GM15510 (cell line): ENCODE data around the gene MTARC1.

ENCODE experiments used
- POLR2A ChIP-seq: IDR thresholded peaks from 3 replicates; pipeline ENCODE4 v1.6.1; 2011; ENCODE audit warnings: borderline replicate concordance; ENCODE audit not compliant: insufficient read length; ENCODE audit errors: extremely low read depth

Gene MTARC1

DNA sequence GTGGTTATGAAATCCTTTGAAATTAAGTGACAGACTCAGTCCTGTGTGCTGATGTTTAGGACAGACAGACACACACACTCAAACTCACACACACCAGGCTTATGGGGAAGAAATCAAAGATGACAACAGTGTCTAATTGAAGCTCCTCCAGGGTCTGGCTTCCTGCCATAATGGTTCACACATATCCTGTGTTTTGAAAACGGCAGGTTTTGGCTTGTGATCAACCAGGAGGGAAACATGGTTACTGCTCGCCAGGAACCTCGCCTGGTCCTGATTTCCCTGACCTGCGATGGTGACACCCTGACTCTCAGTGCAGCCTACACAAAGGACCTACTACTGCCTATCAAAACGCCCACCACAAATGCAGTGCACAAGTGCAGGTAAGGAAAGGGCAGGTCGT, 4.6 kb downstream of the MTARC1 start:
- no peak for TF ChIP-seq POLR2A

DNA sequence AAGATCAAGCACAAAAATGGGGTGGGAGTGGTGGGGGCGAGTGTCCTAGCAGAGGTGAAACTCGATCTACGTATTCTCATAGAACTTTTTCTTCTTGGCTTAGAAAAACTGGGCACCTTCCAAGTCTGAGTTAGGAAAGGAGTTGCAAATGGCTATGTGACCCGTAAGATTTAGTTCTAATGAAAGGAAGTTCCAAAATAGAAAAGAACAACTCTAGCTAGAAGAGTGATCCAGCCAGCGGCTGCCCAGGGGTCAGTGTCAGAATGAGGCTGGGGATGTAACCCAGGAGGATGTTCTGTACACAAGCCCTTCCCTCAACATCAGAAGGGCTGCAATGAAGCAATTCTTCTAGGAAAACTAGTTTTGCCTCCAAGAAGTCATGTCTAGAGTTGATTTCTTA, 5.2 kb downstream of the MTARC1 start:
- TF ChIP-seq POLR2A = no peak

DNA sequence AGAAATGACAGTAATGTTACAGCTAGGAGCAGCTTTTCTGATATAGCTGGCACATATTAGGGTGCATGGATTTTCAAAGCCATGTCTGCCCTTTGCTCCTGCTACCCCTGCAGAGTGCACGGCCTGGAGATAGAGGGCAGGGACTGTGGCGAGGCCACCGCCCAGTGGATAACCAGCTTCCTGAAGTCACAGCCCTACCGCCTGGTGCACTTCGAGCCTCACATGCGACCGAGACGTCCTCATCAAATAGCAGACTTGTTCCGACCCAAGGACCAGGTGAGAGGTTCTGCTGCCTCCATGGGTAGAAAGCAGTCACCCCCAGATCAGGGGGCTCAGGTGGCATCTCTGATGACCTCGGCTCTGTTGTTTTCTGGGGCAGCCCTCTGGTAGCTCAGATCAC, 9.8 kb downstream of the MTARC1 start:
- no peak for TF ChIP-seq POLR2A

DNA sequence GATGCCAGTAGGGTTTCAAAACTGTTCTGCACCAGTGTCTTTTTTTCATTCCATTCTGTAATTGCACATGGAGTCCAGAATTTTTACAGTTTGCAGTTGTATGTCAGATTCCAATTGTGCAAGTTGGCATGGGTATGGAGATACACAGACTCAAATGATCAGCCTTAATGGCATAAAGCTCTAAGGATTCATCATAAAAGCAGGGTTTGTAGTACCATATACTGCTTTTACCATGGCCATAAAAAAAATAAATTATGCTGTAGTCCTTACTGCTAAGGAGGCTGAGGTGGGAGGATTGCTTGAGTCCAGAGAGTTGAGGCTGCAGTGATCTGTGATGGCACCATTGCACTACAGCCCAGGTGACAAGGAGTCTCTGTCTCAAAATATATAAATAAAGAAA, 10.3 kb downstream of the MTARC1 start:
- no peak for TF ChIP-seq POLR2A

DNA sequence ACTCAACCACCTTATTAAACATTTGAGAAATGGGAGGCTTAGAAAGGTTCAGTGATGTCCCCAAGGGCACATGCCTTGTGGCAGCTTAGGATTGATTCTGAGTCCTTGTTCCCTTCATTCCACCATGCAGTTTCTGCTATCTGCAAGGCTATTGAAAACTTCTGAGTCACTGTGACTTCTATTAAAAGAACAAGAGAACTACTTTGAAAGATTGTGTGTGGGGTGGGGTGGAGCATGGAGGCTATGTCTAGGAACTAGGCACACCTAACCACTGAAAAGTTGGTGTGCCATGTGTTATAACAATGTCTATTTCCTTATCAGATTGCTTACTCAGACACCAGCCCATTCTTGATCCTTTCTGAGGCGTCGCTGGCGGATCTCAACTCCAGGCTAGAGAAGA, 10.8 kb downstream of the MTARC1 start:
- TF ChIP-seq POLR2A = no peak

DNA sequence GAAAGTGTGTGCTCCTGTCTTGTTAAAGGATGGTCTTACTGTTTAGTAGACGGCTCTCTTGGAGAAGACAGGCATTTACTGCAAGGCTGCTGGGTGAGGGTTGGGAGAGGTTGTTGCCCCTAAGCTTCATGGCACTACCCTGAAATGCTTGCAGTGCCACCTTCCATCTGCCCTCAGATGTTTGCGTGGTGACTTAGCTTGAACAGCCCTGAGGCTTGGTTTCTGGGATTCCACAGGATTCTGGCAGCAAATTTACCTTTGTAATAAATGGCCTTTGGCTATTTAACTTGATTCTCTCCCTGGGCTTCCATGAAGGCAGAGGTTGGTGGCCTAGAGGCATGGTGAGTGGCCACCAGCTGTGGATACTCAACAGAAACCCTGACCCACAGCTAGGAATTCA, 11.6 kb downstream of the MTARC1 start:
- TF ChIP-seq POLR2A = no peak

DNA sequence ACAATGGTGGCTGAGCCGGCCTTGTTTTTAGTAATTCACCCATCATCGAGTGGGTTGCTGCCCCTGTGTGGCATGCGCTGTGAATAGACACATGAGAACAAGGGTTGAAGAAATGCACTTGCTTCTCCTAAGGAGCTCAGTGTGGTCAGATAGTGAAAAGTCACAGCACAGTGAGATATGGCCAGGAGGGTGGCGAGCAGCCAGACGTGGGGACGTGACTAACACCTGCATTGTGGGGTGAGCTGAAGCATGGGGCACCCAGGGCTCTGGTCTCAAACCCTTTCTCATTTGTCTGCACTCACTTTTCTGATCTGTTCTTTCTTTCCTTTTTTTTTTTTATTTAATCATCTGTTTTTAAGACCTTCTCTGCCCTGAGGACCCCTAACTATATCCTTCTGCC, 13.5 kb downstream of the MTARC1 start:
- TF ChIP-seq POLR2A = no peak

DNA sequence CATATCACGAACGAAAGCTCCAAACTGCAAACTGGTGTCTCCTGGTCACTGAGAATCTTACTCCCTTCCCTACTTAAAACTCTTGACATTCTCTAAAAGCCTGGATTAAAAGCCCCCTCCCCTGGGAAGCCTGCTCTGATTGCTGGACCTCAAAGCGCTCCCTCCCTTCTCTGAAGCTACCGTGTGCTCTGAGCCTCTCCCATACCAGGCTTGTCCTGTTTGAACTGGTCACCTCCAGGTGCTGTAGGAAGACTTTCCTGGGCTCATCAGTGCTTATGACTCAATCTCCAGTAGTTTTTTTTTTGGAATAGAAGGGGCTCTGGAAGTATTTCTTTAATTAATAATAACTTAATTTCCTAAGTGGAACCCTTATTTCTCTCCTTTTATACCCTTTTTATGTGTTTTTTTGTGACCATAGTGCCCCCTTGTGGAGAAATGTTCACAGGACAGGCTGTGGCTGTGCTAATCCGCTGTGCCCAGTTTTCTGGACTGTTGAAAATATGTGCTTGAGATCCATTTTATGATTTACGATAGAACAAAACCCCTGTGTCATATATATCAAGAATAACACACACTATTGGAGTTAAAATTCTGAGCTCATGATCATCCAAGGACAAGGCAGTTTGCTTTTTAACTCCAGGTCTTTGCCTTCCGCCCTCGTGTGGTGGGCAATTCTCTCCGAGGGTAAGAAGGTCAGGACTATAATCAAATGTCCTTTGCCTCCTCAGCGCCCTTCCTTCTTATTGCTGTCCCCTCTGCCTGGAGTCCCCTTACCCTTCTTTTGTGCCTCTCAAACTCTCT, 16.9 kb downstream of the MTARC1 start:
- no peak for TF ChIP-seq POLR2A

DNA sequence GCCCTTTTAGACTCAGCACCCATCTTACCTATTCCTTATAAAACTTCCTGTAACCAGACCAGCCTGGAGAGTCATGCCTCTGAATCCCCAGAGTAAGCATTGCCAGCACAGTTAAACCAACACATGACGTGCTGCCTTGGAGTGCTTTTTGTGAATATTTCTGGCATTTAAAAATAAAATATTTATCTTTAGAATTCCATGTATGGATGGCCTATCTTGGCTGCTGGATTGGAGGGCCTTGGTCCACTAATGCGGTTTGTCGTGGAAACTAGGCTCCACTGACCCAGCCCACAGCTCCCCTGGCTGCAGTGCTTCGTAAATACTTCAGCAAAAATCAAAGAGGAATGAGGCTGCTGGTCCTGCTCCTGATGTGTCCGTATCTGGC, 17.5 kb downstream of the MTARC1 start:
- no peak for TF ChIP-seq POLR2A

DNA sequence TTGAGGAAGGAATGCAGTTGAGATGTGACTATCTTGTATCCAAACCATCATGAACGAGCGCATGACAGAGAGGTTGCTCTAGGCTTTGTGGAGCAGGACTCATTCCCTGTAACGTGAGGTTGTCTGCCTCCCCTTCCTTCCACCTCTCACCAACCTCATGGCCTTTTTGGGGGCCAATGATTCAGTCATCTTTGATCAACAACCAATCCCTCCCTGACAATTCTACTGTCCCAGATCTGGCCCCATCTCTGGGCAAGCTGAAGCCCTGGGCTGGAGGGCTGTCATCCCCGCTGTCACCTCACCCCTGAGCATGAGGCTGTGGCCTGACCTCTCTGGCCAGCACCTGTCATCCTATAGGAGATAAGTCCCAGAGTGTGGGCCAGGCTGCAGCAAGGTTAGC, 19.7 kb downstream of the MTARC1 start:
- TF ChIP-seq POLR2A = no peak

DNA sequence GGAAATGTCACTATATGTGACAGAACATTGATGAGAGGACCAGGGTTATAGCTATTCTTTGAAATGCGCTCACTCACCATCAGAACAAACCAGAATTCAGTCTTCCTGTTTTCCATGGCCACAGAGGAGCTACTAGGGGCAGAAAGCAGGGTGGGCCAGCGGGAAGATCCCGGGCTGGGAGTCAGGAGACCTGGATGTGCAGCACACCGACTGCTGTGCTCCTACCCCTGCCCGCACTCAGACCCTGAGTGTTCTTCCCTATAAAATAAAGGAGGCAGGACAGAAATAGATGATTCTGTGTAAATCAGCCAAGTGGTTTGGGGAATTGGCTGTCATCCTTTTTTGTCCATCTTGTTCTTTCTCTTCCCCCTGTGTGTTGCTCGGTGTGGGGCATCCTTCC, 21.0 kb downstream of the MTARC1 start:
- TF ChIP-seq POLR2A = no peak

DNA sequence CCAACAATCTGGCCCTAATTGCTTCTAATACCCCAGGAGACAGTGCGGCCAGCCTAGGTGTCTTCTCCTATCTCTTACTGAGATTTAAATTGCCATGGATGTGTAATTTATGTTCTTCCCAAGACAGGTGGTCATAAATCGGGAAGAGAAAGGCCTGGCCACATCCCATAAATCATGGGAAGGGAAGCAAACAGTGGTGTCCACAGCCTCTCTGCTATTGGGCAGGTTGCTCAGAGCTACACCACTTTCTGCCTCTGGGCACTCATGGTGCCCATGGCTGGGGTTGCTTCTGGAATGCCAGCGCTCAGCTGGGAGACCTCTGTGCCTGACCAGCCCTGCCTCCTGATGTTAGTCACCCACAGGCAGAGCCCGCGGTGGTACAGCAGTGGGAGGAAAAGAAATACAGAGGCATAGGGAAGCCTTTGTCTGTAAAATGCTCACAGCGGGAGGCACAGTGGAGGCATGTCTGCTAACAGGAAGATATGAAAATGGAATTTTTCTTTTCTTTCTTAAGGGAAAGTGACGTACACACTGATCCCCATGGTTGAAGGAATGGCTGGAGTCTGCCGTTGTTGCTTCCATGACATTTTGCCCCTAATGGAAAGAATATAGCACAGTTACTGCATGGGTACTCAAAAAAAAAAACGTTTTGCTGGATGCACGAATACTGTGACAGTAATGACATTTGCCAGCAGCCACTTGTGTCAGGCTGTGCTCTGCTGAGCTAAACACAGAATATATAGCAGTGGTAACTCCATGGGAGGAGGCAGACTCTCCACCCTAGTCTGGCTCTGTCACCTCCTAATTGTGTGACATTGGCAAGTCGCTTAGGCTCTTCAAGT, 21.9 kb downstream of the MTARC1 start:
- no peak for TF ChIP-seq POLR2A

DNA sequence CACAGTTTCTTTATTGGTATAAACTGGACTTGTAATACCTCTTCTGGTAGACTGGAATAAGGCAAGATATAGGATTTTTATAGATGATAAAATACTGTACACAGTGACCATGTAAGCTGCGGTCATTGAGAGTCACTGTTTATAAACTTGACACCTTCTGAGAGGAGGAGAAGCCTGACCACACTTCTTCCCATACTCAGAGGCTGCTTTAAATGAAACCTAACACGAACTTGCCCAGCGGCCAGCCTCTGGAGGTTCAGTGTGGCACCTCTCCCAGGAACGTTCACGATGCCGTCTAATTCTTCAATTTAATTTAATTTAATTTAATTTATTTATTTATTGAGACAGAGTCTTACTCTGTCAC, 22.5 kb downstream of the MTARC1 start:
- no peak for TF ChIP-seq POLR2A

DNA sequence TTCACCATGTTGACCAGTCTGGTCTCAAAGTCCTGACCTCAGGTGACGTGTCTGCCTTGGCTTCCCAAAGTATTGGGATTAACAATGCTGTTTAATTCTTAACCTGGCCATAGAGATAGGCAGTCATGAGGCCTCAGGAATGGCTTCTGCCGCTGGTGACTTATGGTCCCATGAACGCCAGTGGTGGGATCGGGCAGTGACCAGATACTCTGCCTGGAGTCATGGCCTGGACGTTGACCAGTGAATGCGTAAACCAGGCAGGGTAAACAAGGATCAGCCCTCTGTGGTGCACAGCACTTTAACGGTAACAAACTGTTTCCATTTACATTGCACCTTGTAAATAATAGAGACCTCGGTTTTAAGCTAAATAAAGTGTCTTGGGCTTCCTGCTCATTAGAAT, 23.0 kb downstream of the MTARC1 start:
- TF ChIP-seq POLR2A = no peak

DNA sequence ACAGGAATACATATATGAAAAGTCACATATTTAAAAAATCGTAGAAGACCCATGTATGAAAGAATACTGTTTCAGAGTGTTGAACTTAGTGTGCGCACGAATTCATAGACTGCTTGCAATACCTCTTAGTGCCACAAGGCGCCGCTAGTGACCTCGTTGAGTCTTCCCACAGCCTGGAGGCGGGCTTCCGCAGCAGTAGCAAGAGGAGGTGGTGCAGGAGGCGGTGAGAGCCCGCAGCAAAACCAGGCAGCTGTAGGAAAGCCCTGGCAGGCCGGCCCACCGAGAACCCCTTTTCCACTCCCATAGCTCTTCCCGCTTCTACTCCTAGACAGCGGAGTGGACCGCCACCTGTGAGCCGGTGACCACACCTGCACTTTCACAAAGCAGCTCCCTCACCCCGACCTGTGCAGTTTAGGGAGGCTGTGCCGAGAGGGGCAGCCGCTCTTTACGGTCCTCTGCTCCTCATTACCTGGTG, 23.5 kb downstream of the MTARC1 start:
- TF ChIP-seq POLR2A = no peak

DNA sequence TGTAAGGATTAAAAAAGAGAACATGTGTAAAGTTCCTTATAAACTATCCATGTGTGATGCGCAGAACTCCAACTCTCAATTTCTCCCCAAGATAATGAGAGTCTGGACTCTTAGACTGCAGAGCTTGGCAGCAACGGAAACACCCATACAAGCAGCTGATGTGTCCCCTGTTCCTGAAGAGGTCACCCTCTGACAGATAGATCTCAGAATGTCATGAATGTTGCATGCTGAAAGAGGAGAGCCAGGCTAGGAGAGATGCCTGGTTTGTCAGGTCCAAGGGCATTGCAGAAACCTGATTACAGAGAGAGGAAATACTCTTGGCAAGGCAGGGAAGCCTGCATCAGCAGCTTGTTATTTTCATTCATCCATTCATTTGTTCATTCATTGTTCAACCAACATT, 24.2 kb downstream of the MTARC1 start:
- no peak for TF ChIP-seq POLR2A

DNA sequence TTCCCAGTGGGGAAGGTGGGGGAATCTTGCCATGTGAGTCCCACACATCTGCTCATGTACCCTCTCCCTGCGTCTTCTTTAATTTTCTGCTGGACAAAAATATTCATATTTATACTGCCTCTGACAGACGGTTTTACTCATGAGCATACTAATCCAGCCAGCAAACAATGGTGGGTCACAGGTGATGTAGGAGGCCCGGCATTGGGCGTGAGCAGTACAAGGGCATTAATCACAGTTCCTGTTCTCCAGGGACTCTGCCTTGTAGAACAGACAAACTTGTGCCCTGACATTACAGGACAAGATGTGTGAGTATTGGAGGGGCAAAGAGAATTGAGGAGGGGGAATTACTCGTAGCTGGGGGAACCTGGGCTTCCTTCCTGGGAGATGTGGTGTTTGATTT, 25.0 kb downstream of the MTARC1 start:
- TF ChIP-seq POLR2A = no peak

DNA sequence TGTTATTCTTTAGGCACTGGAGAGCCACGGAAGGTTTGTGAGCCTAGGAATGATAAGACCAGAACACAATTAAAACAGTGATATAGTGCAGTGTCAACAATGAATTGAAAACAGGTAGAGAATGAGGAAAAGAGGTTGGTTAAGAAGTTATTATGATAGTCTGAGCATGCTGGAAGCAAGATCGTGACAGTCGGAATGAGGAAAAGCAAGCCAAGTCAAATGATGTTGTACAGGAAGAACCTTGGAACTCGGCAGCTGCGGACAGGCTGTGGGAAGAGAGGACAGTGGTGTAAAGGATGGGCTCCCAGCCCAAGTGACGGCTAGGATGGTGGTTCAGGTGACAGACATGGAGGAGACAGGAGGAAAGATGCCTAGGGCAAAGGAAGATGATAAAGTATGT, 25.6 kb downstream of the MTARC1 start:
- TF ChIP-seq POLR2A = no peak
